Upper lobe of right lung (tissue), 1 donor: ENCODE results near the gene NBEA. TPM values are rescaled to one million over a fixed set of nuclear protein-coding genes. Genes with fewer than 3 reads are reported as not detected.

ENCODE experiments used
- ATAC-seq: fragments of 200-7000 bp; cut with Tn5 transposase; one replicate; pipeline ENCODE4 v1.9.1; 2020; ENCODE audit warnings: mild to moderate bottlenecking, moderate library complexity
- DNase-seq: peaks from one replicate; pipeline ENCODE4 v3.0.0-alpha.2; 2020
- H3K27ac ChIP-seq: fragments of 200-600 bp; one replicate; pipeline ENCODE4 v1.8.0; 2022
- H3K27me3 ChIP-seq: fragments of 200-600 bp; one replicate; pipeline ENCODE4 v1.8.0; 2022; ENCODE audit warnings: mild to moderate bottlenecking
- H3K36me3 ChIP-seq: fragments of 200-600 bp; one replicate; pipeline ENCODE4 v1.8.0; 2022
- H3K4me1 ChIP-seq: fragments of 200-600 bp; one replicate; pipeline ENCODE4 v1.8.0; 2022
- H3K4me3 ChIP-seq: fragments of 200-600 bp; one replicate; pipeline ENCODE4 v1.8.0; 2022; ENCODE audit warnings: mild to moderate bottlenecking
- H3K9me3 ChIP-seq: fragments of 200-600 bp; one replicate; pipeline ENCODE4 v1.8.0; 2022
- CTCF ChIP-seq: fragments of 200-600 bp; IDR thresholded peaks from one replicate; pipeline ENCODE4 v1.8.0; 2022; ENCODE audit warnings: antibody characterized with exemption
- intact Hi-C: fragments of 100-400 bp; cut with DNase I; formaldehyde crosslinking; loops from one replicate; pipeline ENCODE4 v1.11.0; 2022
- total RNA-seq: library from RNA; stranded (reverse); fragmentation: NEBNext Ultra II Directional; extraction: Animal tissue kit (Norgen Biotek cat#: 25700); gene quantifications from one replicate; pipeline ENCODE4 v1.2.1, GENCODE V29; 2021
- donor health status: DM: no; HTN: yes; CAD: no; lungs with severe emphysema.

Gene NBEA
- total RNA-seq, 1 donor from 2014 or later = 5.6 TPM

DNA sequence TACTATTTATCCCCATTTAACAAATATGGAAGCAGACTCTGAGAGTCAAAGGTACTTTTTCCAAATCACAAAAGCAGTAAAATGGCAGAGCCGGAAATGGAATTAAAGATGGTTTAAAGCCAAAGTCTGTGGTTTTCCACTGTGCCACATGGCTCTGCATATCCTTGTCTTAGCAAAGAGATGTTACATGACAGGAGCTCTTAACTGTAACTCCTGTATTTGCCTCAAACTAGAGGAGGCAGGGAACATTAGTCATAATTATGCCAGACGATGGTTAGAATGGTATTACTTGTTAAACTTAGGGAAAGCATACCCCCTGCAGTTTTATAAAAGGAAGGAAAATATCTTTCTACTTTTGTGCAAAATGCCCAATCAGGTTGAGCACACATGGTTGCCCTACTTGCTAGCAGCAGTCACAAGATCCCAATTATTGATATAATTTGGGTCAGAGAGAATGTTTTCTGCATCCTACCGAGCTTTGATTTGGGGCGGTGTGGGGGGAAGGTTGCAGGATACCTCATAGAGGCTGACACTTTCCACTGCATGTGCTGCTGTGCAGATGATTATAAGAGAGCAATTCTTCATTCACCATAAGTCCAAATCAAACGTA is 576.4 kb downstream of the NBEA start:
- H3K27me3 ChIP-seq = no peaks in the 10 kb centered on the region
- DNase-seq (no peak), ATAC-seq (no peak)
- H3K4me1 ChIP-seq = no peaks in the 10 kb centered on the region
- no peak for TF ChIP-seq CTCF
- intact Hi-C loops = no loop called here
- H3K27ac ChIP-seq = no peak overlapping the region
- H3K9me3 ChIP-seq = no peaks in the 10 kb centered on the region
- no peaks in the 10 kb centered on the region for H3K36me3 ChIP-seq
- H3K4me3 ChIP-seq = no peak overlapping the region

DNA sequence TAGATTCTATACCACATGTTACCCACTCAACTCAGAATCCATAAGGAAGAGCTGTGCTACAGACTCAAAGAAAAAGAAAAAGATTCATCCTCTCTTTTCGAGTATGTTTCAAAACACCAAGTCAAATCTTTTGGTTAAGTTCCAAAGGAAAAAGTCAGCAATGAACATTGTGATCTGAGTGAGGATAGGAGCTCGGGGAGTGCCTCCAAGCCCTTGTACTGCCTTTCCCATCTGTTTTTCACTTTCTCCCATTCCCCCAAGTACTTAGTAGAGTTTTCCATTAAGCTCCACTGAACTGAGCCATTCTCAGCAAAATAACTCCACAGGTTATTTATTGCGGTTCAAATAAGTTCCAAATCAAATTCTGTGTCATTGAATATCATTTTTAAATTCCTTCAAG is 582.1 kb downstream of the NBEA start:
- intact Hi-C loops = no loop called here
- no peaks in the 10 kb centered on the region for H3K4me1 ChIP-seq
- no peak overlapping the region for H3K4me3 ChIP-seq
- TF ChIP-seq CTCF = no peak
- no peak for DNase-seq
- no peaks in the 10 kb centered on the region for H3K9me3 ChIP-seq
- no peak for ATAC-seq
- H3K27ac ChIP-seq = no peak overlapping the region
- H3K27me3 ChIP-seq = no peaks in the 10 kb centered on the region
- H3K36me3 ChIP-seq = no peaks in the 10 kb centered on the region

GRCh38 chr13:35526577-35526976 is 584.5 kb downstream of the NBEA start:
- no peaks in the 10 kb centered on the region for H3K9me3 ChIP-seq
- no peak for DNase-seq

DNA sequence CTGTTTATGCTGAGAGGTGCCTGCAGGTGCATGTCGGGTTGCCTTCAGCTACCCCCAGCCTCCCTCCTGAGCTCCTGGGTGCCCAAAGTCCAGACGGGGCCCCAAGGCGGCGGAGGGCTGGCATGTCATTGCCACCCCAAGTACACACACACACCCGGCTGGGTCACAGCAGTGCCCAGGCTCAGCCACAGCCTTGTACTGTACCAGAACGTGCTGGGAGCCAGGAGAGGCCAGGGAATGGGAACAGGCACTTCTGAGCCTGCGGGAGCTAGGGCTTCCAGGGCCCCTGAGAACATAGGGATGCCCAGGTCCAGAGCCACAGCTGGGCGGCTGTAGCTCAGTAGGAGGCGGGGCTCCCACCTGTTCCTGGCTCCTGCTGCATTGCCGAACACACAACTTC is 585.4 kb downstream of the NBEA start:
- Histone ChIP-seq H3K4me1 (no peaks in the 10 kb centered on the region), H3K27ac (no peak overlapping the region), H3K36me3 (no peaks in the 10 kb centered on the region), H3K4me3 (no peak overlapping the region), H3K9me3 (no peaks in the 10 kb centered on the region), H3K27me3 (no peaks in the 10 kb centered on the region)
- ATAC-seq (no peak), DNase-seq (no peak)
- TF ChIP-seq CTCF = no peak
- intact Hi-C loops = no loop called here

More at GRCh38 chr13:35526577-35526976, 584.5 kb downstream of the NBEA start:
- Histone ChIP-seq H3K4me1 (no peaks in the 10 kb centered on the region), H3K27me3 (no peaks in the 10 kb centered on the region), H3K4me3 (no peak overlapping the region), H3K27ac (no peak overlapping the region), H3K36me3 (no peaks in the 10 kb centered on the region)
- TF ChIP-seq CTCF = no peak
- ATAC-seq = peak; percentile 15
- intact Hi-C loops = no loop called here

- Histone ChIP-seq H3K27me3 (no peaks in the 10 kb centered on the region), H3K27ac (no peak overlapping the region), H3K4me3 (no peak overlapping the region), H3K9me3 (no peaks in the 10 kb centered on the region), H3K36me3 (no peaks in the 10 kb centered on the region), H3K4me1 (no peaks in the 10 kb centered on the region)
- TF ChIP-seq CTCF = no peak
- ATAC-seq = no peak
- intact Hi-C loops = no loop called here
- no peak for DNase-seq
Measured at GRCh38 chr13:35530147-35530546, 588.1 kb downstream of the NBEA start.

DNA sequence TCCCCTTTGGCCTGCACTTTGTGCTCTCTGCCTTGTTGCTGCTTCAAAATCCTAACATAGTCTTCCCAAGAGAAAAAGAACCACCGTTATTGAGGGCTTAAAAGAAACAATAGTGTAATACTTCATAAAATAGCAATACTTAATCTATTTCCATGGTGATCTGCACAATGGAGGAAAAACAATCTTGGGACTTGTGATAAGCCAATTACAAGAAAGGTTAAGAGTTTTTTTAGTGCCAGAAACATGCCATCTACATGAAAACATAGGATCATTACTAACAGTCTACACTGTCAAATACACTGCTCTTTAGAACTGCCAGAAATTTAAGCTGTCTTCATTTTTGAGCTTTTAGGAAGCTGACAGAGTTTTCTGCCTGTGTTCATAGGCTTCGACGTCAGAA is 588.5 kb downstream of the NBEA start:
- H3K36me3 ChIP-seq = no peaks in the 10 kb centered on the region
- TF ChIP-seq CTCF = no peak
- H3K9me3 ChIP-seq = no peaks in the 10 kb centered on the region
- ATAC-seq (no peak), DNase-seq (no peak)
- no peak overlapping the region for H3K27ac ChIP-seq
- no peak overlapping the region for H3K4me3 ChIP-seq
- intact Hi-C loops = no loop called here
- H3K4me1 ChIP-seq = no peaks in the 10 kb centered on the region
- H3K27me3 ChIP-seq = no peaks in the 10 kb centered on the region
